ENCODE data around the gene KRT10. TPM values are rescaled to one million over a fixed set of nuclear protein-coding genes. Genes with fewer than 3 reads are reported as not detected.

KRT10 gene
- total RNA-seq, 4 donors from 2014 or later = 6.9 to 47.1 (median 39.8) TPM; not detected in 1

GRCh38 chr17:40800381-40800780 lies 22.0 kb downstream of the KRT10 start:
- TF ChIP-seq POLR2A (IDR thresholded peaks at IDR 0.05) (no peak), CTCF (IDR thresholded peaks at IDR 0.05) (no peak)

GRCh38 chr17:40799859-40800258 lies 22.6 kb downstream of the KRT10 start, which contains the start of gene KRT28:
Gene KRT28, minus strand, starts transcription at chr17:40799959. Its CDS starts 66 bp downstream, at chr17:40799893.
- Histone ChIP-seq H3K36me3 (no peaks in the 10 kb centered on the region), H3K4me3 (no peak within 1 kb of the TSS), H3K4me1 (peaks cover 0 to 4% of the 10 kb centered on the region in 2 donors), H3K9me3 (no peaks in the 10 kb centered on the region), H3K27ac (no peak within 1 kb of the TSS), H3K27me3 (no peaks in the 10 kb centered on the region)
- TF ChIP-seq CTCF (IDR thresholded peaks at IDR 0.05) (no peak), POLR2A (IDR thresholded peaks at IDR 0.05) (no peak)
- intact Hi-C loops (cut with DNase I; ENCODE audit: low total_unique reads) = loop anchor here (10.0 kb wide), 1 partner anchor 865 kb away; no protein-coding TSS in a partner anchor
- DNase-seq = no peak

More at GRCh38 chr17:40800381-40800780, 22.0 kb downstream of the KRT10 start:
- no peak for DNase-seq
- Histone ChIP-seq H3K36me3 (no peaks in the 10 kb centered on the region), H3K4me1 (peaks cover 0 to 4% of the 10 kb centered on the region in 2 donors), H3K27me3 (no peaks in the 10 kb centered on the region), H3K27ac (no peak overlapping the region), H3K9me3 (no peaks in the 10 kb centered on the region), H3K4me3 (no peak overlapping the region)
- intact Hi-C loops (cut with DNase I; ENCODE audit: low total_unique reads) = loop anchor here (10.0 kb wide), 1 partner anchor 864 kb away; no protein-coding TSS in a partner anchor

- intact Hi-C loops (cut with DNase I; ENCODE audit: low total_unique reads) = no loop called here
- Histone ChIP-seq H3K36me3 (no peaks in the 10 kb centered on the region), H3K27ac (no peak overlapping the region), H3K9me3 (no peaks in the 10 kb centered on the region), H3K4me1 (no peaks in the 10 kb centered on the region), H3K27me3 (no peaks in the 10 kb centered on the region), H3K4me3 (no peak overlapping the region)
- no peak for DNase-seq
- no peak for TF ChIP-seq CTCF (IDR thresholded peaks at IDR 0.05)
- TF ChIP-seq POLR2A (IDR thresholded peaks at IDR 0.05) = no peak
Measured at GRCh38 chr17:40796846-40797245, 25.6 kb downstream of the KRT10 start.

GRCh38 chr17:40795019-40795667 lies 27.3 kb downstream of the KRT10 start:
- no peak for TF ChIP-seq CTCF (IDR thresholded peaks at IDR 0.05)
- TF ChIP-seq POLR2A (IDR thresholded peaks at IDR 0.05) = no peak
- no peaks in the 10 kb centered on the region for H3K9me3 ChIP-seq
- no peaks in the 10 kb centered on the region for H3K4me1 ChIP-seq
- no peak overlapping the region for H3K27ac ChIP-seq
- no peak for DNase-seq
- H3K27me3 ChIP-seq = no peaks in the 10 kb centered on the region
- intact Hi-C loops (cut with DNase I; ENCODE audit: low total_unique reads) = no loop called here
- H3K4me3 ChIP-seq = no peak overlapping the region
- H3K36me3 ChIP-seq = no peaks in the 10 kb centered on the region

- Histone ChIP-seq H3K27me3 (no peaks in the 10 kb centered on the region), H3K4me3 (no peak overlapping the region), H3K4me1 (no peaks in the 10 kb centered on the region), H3K9me3 (no peaks in the 10 kb centered on the region), H3K36me3 (no peaks in the 10 kb centered on the region), H3K27ac (no peak overlapping the region)
- intact Hi-C loops (cut with DNase I; ENCODE audit: low total_unique reads) = loop anchor here (5.0 kb wide), 1 partner anchor 177 kb away; no protein-coding TSS in a partner anchor
- no peak for TF ChIP-seq CTCF (IDR thresholded peaks at IDR 0.05)
- TF ChIP-seq POLR2A (IDR thresholded peaks at IDR 0.05) = no peak
- no peak for DNase-seq
Measured at GRCh38 chr17:40794466-40794865, 27.9 kb downstream of the KRT10 start.
